Mesodermal cell (in vitro differentiated cells): ENCODE measurements around the gene COX7B2.

Experiments used
- H3K27ac ChIP-seq: 2 replicates; pipeline ENCODE4 v1.7.0; 2013; ENCODE audit warnings: mild to moderate bottlenecking, low read depth, low read length, moderate library complexity; ENCODE audit not compliant: severe bottlenecking
- H3K36me3 ChIP-seq: 2 replicates; pipeline ENCODE4 v1.7.1; 2013; ENCODE audit warnings: mild to moderate bottlenecking, low read length, moderate library complexity; ENCODE audit not compliant: control insufficient read depth, insufficient read depth
- H3K4me1 ChIP-seq: one replicate; pipeline ENCODE4 v1.7.1; 2013; ENCODE audit warnings: mild to moderate bottlenecking, low read length; ENCODE audit not compliant: insufficient read depth, control insufficient read depth, poor library complexity, severe bottlenecking
- H3K4me3 ChIP-seq: 2 replicates; pipeline ENCODE4 v1.7.0; 2013; ENCODE audit warnings: low read length, control low read depth, mild to moderate bottlenecking; ENCODE audit not compliant: insufficient read depth, poor library complexity, severe bottlenecking; ENCODE audit errors: extremely low read depth
- H3K9me3 ChIP-seq: 2 replicates; pipeline ENCODE4 v1.7.1; 2013; ENCODE audit warnings: mild to moderate bottlenecking, low read length, moderate library complexity; ENCODE audit not compliant: control insufficient read depth
- WGBS, 2 experiments: methylation state at CpG; one replicate each; pipeline ENCODE4 v1.1.5; 2013; ENCODE audit warnings: missing lambda C conversion rate in 2 of 2; ENCODE audit not compliant: insufficient coverage in 2 of 2; 5-methylcytosine and 5-hydroxymethylcytosine counted together

COX7B2 gene

DNA sequence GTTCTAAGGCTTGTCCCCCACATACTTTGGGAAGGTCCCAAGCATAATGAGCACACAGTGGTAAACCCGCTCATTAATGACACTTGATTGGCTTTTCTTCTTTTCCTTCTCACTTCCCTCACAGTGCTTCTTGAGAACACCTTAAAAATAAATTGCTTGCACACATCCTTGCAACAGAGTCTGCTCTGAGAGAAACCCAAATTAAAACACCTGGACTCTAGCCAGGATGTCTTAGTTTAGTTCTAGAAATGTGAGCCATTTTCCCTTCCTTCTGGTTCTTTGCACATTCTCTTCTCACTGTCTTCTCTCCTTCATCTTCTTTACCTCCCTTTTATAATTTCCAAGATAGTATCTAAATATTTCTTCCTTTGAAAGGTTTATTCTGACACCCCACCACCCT, 35.3 kb upstream of the COX7B2 start:
- Histone ChIP-seq H3K9me3 (no peaks in the 10 kb centered on the region), H3K36me3 (no peaks in the 10 kb centered on the region), H3K27ac (no peak overlapping the region), H3K4me3 (no peak overlapping the region), H3K4me1 (no peaks in the 10 kb centered on the region)
- 64% methylated on average over 1 of the region's 1 CpG; no CpG with 5 or more reads in 1 of the 2 experiments for WGBS, 2 experiments

DNA sequence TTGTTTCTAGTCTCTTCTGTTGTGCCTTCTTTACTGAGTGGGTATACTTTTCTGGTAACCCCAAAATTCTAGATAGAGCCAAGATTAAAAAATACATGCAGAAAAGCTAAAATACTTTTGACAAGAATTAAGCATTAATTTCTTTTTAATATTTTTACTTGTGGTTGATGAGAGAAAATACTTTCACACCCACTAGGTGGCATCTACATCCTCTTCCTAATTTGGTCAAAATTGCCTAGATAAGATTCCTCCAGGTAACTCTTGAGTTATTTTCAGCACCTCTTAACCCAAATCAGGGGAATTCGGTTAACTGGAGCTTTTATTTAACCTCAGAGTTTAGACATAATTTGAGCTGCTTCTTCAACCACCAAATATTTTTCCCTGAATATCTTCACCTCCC, 28.4 kb upstream of the COX7B2 start:
- WGBS, 2 experiments = 50 to 83% methylated on average over 1 of the region's 1 CpG
- H3K27ac ChIP-seq = no peak overlapping the region
- H3K9me3 ChIP-seq = no peaks in the 10 kb centered on the region
- H3K36me3 ChIP-seq = no peaks in the 10 kb centered on the region
- H3K4me3 ChIP-seq = no peak overlapping the region
- no peaks in the 10 kb centered on the region for H3K4me1 ChIP-seq

DNA sequence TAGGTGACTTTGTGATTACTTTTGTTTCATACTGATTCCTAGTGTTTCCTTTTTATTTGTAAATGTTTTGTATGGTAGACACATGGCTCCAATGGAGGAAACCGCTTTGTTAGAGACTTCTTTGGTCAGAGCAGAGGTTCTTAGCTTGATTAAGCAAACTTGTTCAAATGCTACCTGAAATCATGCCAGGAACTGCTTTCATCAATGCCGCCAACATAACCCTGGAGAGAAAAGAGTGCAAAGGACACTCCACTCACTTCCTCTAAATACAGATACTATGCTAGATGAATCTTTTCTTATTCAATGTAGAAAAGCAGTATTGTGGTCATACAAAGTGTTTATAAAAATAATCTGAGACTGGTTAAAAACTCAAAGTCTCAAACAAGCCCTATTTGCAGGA, 25.7 kb upstream of the COX7B2 start:
- Histone ChIP-seq H3K36me3 (no peaks in the 10 kb centered on the region), H3K4me1 (no peaks in the 10 kb centered on the region), H3K4me3 (no peak overlapping the region), H3K9me3 (no peaks in the 10 kb centered on the region), H3K27ac (no peak overlapping the region)
- whole genome bisulfite sequencing, 2 experiments = 83% methylated on average over 1 of the region's 2 CpGs; no CpG with 5 or more reads in 1 of the 2 experiments

DNA sequence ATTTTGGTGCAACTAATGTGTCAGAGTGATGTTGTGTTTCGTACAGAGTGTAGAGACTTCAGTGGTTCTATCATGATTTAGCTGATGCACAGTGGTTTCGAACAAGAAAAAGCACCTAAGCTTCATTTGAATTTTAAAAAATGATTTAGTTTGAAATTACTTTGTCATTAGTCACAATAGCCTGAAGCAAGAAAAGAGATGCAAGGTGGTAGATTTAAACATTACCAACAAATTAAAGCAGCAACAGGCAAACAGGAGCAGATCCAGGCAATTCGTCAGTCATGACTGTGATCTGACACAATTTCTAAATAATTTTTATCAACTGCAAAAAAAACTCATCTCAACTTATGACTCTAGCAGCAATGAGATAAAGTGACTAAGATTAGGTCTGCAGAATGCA, 24.6 kb upstream of the COX7B2 start:
- Histone ChIP-seq H3K36me3 (no peaks in the 10 kb centered on the region), H3K9me3 (no peaks in the 10 kb centered on the region), H3K4me1 (no peaks in the 10 kb centered on the region), H3K27ac (no peak overlapping the region), H3K4me3 (no peak overlapping the region)
- 100% methylated on average over 1 of the region's 3 CpGs; no CpG with 5 or more reads in 1 of the 2 experiments for WGBS, 2 experiments

DNA sequence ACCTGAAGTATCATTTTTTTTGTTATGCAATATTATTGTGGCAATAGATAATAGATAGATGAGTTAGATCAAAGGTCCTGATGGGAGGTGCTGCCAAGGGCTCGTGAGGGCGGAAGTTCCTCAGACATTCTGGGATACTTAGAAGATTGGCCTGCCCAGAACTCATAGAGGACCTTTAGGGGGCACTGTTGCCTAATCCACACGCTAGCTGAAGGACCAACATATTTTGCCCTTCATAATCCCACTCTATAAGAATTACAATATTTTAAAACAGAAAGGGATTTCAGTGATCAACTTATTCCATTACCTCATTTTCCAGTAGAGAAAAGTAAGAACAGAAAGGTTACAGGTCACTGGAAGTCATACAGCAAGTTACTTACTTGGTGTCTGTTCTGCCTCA, 22.9 kb upstream of the COX7B2 start:
- no peaks in the 10 kb centered on the region for H3K4me1 ChIP-seq
- no peak overlapping the region for H3K27ac ChIP-seq
- no peaks in the 10 kb centered on the region for H3K36me3 ChIP-seq
- no peak overlapping the region for H3K4me3 ChIP-seq
- WGBS, 2 experiments = 24 to 27% methylated on average over 2 of the region's 3 CpGs
- no peaks in the 10 kb centered on the region for H3K9me3 ChIP-seq

DNA sequence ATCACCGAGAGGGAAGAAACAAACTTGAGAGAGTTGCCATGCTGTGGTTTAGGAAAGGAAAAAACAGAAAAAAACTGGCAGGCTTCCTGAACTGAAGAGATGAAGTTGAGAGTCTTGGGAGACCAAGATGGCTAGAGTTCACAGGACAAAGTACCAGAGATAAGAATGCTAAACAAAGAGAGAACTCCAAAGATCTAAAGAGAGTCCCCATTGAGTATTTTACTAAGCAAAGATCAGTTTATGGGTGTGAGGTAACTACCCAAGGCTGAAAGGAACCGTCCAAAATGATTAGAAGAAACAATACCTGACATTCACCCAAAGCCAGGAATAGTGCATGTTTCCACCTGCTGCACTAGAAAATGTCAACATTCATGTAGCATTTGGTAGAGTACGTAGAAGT, 21.8 kb upstream of the COX7B2 start:
- H3K36me3 ChIP-seq = no peaks in the 10 kb centered on the region
- no CpG with 5 or more reads among the region's 3 CpGs for WGBS, 2 experiments
- no peak overlapping the region for H3K27ac ChIP-seq
- H3K4me3 ChIP-seq = no peak overlapping the region
- no peaks in the 10 kb centered on the region for H3K9me3 ChIP-seq
- no peaks in the 10 kb centered on the region for H3K4me1 ChIP-seq

DNA sequence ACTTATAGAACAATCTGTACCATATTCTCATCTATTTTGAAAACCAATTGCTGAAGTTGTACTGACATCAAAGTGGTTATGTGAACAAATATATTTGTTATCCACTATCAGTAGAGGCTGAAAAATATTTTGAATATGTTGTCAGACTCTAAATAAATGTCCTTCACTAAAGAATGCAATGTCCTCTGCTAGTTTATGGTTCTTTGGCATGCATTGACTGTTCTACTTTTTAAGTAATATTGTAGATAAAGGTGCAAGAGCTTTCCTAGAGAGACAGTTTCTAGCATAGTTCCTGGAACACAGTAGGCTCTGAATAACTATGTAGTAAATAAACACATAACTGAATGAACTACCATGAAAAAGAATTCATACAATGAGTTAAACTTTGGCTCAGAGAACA, 18.2 kb upstream of the COX7B2 start:
- no peaks in the 10 kb centered on the region for H3K4me1 ChIP-seq
- H3K9me3 ChIP-seq = no peaks in the 10 kb centered on the region
- H3K4me3 ChIP-seq = no peak overlapping the region
- no peaks in the 10 kb centered on the region for H3K36me3 ChIP-seq
- no peak overlapping the region for H3K27ac ChIP-seq

DNA sequence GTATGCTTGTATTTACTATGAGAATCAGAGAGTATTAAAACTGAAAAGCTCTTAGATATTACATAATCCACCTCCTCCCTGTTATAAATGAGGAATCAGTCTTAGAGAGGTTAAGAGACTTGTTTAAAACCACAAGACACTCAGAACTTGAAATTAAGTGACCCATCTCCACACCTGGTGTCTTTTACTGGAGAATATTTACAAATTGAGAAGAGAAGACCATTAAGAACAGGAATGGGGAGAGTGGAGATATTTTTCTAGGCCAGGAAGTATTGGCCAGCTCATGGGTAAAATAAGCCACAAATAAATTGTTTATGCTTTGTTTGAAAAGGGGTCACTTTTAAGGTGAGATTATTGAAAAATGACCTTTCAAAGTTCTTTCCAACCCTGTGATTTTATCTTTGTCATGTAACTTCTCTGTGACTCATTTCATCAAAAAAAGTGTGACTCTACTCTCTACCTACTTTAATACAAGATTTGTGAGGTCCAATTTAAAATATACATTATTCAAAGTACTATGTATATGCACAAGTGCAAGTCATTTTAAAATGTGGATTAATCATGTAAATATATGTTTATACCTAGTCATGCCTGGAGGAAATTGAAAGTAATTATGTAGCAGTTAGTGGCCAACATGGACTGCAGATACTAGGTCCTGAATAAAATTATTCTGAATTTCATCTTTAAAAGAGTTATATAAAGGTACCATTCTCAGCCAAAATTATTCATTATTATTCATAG, 15.9 kb upstream of the COX7B2 start:
- H3K27ac ChIP-seq = no peak overlapping the region
- H3K36me3 ChIP-seq = no peaks in the 10 kb centered on the region
- H3K9me3 ChIP-seq = no peaks in the 10 kb centered on the region
- no peak overlapping the region for H3K4me3 ChIP-seq
- H3K4me1 ChIP-seq = no peaks in the 10 kb centered on the region

DNA sequence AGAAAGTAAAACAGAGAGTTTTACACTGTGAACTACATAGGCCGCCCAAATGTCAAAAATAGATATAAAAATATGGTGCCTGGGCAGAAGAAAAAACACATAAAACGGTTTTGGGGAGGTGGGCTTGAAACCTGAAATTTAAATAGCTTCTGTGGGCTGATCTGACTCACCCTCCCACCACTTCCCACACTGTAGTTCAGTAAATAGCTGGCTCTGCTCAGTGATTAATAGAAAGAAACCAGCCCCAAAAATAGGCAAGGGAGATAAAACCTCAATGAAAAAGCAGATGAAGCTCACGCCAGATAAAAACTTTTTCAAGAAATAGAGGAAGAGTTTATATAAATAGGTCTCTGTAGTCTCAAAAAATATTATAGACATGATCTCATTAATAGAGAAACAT, 13.2 kb upstream of the COX7B2 start:
- no CpG with 5 or more reads among the region's 3 CpGs for WGBS, 2 experiments

DNA sequence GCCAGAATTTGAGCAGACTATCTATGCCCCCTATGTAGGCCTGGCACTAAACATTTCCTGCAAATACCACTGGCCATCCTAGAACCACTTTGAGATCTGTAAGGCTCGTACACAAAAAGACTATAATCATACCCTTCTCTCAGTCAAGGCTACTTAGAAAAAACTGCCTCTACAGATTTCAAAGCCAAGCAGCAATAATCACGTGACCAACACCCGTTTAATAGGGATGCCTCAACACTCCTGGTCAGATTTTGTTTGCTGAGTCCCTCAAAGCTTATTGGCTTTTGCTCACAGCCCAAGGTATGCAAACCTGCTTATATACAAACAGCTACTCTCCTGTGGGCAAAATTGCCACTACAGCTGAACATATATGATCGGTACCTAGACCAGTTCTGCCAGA, 897 bp downstream of the COX7B2 start:
- Histone ChIP-seq H3K27ac (no peak overlapping the region), H3K4me3 (no peak overlapping the region), H3K36me3 (no peaks in the 10 kb centered on the region), H3K9me3 (no peaks in the 10 kb centered on the region), H3K4me1 (no peaks in the 10 kb centered on the region)
- 90 to 96% methylated on average over 3 to 4 of the region's 4 CpGs for WGBS, 2 experiments

More for the DNA sequence above, 13.2 kb upstream of the COX7B2 start:
- H3K4me1 ChIP-seq = no peaks in the 10 kb centered on the region
- no peaks in the 10 kb centered on the region for H3K36me3 ChIP-seq
- no peak overlapping the region for H3K4me3 ChIP-seq
- H3K27ac ChIP-seq = no peak overlapping the region
- H3K9me3 ChIP-seq = no peaks in the 10 kb centered on the region

DNA sequence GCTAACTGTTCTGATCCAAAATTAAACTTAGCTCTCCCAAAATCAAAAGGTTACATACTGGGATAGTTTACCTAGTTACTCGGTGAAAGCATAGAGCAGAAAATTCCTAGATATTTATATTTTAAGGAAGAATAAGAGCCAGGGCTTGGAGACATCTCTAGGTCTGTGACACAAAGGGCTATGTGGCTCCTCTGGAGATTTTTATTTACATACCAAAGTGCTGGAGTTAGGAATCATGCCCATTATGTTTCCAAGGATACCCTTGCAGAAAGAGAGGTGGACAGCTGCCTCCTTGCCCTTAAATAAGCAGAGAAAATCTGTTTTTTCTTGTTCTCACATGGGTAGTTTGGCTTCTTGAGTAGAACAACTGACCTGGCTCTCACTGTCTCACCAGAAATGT, 9.0 kb downstream of the COX7B2 start:
- no peaks in the 10 kb centered on the region for H3K9me3 ChIP-seq
- whole genome bisulfite sequencing, 2 experiments = no CpG with 5 or more reads among the region's 1 CpG
- no peaks in the 10 kb centered on the region for H3K36me3 ChIP-seq
- H3K27ac ChIP-seq = no peak overlapping the region
- H3K4me1 ChIP-seq = no peaks in the 10 kb centered on the region
- H3K4me3 ChIP-seq = no peak overlapping the region
